Amniotic epithelial cell (primary cell): ENCODE measurements around the gene PDLIM1.

Source experiments
- DNase-seq: peaks from one replicate; pipeline ENCODE4 v3.0.0-alpha.2; 2010; ENCODE audit warnings: low read depth

Gene PDLIM1

GRCh38 chr10:95314192-95314918 is 23.6 kb upstream of the PDLIM1 start:
- DNase-seq, result no peak

GRCh38 chr10:95312986-95313495 is 22.2 kb upstream of the PDLIM1 start:
- no peak for DNase-seq

GRCh38 chr10:95312257-95312656 is 21.5 kb upstream of the PDLIM1 start:
- peak; percentile 77 for DNase-seq

- no peak for DNase-seq
Observed at GRCh38 chr10:95309958-95310357, 19.2 kb upstream of the PDLIM1 start.

GRCh38 chr10:95308389-95309302 is 17.8 kb upstream of the PDLIM1 start:
- DNase-seq, result peak; percentile 98

DNA sequence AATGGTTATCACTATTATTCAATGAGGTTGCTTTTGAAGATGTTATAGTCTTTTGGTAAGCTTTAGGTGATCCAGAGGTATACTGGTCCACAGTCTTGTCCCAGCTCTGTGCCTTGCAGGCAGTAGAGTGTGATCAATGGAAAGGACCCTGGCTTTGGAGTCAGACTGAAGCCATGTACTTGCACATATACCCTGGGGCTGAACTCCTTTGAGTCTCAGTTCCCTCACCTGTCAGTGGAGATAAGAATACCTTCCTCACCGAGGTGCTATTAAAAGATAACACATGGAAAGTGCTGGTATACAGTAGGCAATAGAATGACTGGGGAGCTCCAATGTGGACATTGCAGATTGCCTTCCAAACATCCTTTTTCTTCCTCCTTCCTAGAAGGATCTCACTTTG is 16.0 kb upstream of the PDLIM1 start:
- DNase-seq, result no peak

DNA sequence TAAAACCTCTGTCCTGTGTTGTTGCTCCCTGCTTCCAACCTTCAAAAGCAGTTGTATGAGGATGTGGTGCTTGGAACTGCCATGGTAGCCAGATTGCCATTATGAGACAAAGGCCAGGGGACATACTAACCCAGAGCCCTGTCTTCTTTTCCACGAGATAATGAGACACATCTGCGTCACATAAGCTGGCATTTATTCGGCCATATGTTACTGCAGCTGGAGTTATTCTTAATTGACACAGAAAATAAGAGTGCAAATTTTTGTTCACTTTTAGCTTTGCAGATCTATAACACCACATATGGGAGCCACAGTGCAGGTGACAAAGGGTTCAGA is 15.5 kb upstream of the PDLIM1 start:
- no peak for DNase-seq

GRCh38 chr10:95305606-95306317 is 15.0 kb upstream of the PDLIM1 start:
- no peak for DNase-seq

DNA sequence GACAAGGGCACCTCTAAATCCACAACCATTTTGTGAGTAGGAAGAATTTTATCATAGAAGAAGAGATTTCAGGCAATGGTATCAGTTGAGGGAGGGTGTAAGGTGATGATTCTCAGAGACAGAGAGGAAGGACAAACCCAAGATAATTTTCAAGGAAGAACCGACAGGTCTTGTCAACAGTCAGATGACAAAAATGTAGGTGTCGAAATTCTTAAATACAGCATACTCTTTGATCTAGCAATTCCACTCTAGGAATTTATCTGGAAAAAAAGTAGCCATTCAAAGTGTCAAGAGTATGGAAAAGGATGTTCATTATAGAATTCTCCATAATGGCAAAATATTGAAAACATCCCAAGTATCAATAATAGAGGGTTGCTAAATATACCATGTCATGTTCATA is 14.2 kb upstream of the PDLIM1 start:
- DNase-seq, result no peak

DNA sequence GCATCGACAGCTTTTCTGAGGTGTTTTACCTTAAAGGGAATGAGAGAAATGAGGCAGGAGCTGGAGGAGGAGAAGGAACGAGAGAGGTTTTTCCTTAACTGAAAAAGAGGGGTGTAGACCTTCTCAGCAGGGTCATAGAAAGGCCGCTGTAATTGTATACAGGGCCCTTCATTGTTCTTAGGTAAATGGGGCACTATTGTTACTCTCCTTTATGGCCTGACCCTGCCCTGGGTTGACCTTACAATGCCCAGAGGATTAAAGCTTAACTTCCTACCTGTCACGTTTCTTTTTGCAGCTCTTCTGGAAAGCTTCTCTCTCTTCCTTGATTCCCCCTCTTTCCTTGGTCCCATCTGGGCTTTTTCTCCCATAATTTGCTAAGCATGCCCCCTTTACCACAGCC is 13.7 kb upstream of the PDLIM1 start:
- no peak for DNase-seq

- no peak for DNase-seq
Observed at GRCh38 chr10:95303950-95304349, 13.1 kb upstream of the PDLIM1 start.

- DNase-seq, result peak; percentile 91
Observed at GRCh38 chr10:95303535-95303934, 12.7 kb upstream of the PDLIM1 start.

- DNase-seq, result no peak
Observed at GRCh38 chr10:95300022-95300539, 9.3 kb upstream of the PDLIM1 start.

GRCh38 chr10:95297402-95297801 is 6.6 kb upstream of the PDLIM1 start:
- no peak for DNase-seq

GRCh38 chr10:95296764-95297163 is 6.0 kb upstream of the PDLIM1 start:
- no peak for DNase-seq

GRCh38 chr10:95295031-95295755 is 4.4 kb upstream of the PDLIM1 start:
- peak; percentile 43 for DNase-seq

DNA sequence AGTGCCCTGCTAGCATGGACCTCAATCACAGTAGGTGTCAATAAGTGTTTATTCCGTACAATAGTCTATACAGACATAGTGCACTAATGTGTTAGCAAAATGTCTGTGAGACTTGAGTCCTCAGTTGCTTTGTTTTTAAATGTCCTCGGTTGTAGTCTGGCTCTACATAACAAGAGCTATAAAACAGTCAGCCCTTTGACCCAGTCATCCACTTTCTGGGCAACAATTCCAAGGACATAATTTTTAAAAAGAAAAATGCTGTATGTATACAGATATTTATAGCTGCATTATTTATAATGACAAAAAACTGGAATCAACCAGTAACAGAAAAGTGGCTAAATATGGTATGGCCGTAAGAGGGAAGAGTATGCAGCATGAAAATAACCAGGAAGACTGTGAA is 2.8 kb upstream of the PDLIM1 start:
- no peak for DNase-seq

GRCh38 chr10:95291365-95292039 is 699 bp upstream of the PDLIM1 start:
- DNase-seq, result no peak

GRCh38 chr10:95289921-95290421 is 832 bp downstream of the PDLIM1 start:
- no peak for DNase-seq

DNA sequence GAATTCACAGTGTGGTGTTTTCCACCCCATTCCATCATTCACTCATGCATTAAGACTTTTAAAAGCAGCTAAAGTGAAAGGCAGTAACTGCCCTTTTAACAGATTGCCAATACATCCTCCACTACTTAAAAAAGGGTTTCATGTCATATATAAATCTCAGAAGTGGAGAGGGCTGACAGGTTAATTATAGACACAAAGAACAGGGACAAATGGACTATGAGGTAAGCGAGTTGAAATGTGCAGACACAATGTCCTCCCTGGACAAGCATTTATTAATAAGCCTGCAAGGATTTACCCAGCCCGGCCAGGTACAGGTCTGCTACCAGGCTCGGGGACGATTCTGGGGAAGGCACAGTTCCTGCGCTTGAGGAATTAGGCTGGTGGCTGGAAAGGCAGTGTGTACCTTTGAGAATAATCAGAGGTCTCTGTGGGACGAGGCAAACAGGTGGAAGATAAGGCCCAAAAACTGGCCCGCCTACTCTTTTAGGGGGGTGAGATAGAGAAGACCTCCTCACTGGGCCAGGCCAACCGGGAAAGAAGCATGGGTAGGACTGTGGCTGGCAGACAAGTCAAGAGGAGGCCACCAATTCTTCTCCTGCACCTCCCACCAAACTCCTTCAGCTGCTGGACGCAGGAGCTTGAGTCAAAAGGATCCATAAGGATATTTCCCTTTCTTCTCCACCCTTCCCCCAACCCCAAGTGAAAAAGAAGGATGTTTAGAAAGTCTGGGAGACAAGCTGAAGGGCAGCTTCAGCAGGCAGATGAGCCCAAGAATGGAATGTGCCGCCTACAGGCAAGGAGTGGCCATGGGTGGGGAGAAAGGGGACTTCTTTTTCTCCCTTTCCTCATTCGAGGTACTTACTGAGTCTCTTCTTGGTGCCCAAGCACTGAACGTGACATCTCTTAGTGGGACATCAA is 1.5 kb downstream of the PDLIM1 start:
- no peak for DNase-seq
